Measurements from ENCODE around the gene TPT1. TPM values are rescaled to one million over a fixed set of nuclear protein-coding genes. Genes with fewer than 3 reads are reported as not detected.
A peak's percentile ranks its signal among the peaks of the same experiment; 100 is the strongest.

TPT1 gene
- total and polyA plus RNA-seq, 2 of the 13 experiments (the other 11 are each of a cell fraction or from before 2014, with no cell fraction given): 2,953 to 3,594 TPM

DNA sequence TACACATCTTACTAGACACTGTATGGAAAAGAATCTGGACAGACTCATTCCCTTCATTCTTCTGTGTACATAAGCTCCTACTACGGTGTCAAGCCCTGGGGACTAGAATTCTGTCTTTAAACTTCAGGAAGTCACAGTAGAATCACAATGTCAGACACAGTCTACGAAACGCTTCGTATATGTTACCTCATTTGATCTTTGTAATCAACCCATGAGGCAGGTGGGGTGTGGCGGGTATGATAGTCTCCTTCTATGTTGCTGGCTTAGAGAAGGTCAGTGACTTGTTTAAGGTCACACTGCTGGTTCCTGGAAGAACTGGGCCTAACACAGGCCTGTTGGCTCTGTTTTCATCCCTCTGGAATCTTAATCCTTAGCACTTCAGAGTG, 32.2 kb upstream of the TPT1 start:
- Histone ChIP-seq H3K4me1 (ENCODE audit: insufficient read depth, low read length) (peaks cover 5% of the 10 kb centered on the region), H3K4me3 (replicated peaks in 1 of 3; ENCODE audit: insufficient read depth in 1 of 3, low read depth in 2 of 3, low read length in 3 of 3) (no peak overlapping the region), H3K27ac (ENCODE audit: extremely low read length, insufficient read depth, low read length) (no peak overlapping the region), H4K20me1 (ENCODE audit: insufficient read depth, low read length) (no peaks in the 10 kb centered on the region), H3K36me3 (replicated peaks in 1 of 2; ENCODE audit: control insufficient read depth in 1 of 2, insufficient read depth in 2 of 2, low read length in 2 of 2) (peaks cover 2 to 11% of the 10 kb centered on the region in 2 experiments; a peak in 4 of 5 replicates), H3K4me2 (ENCODE audit: low read depth, low read length) (no peak overlapping the region), H3K79me2 (ENCODE audit: insufficient read depth, low read length) (no peaks in the 10 kb centered on the region), H2AFZ (ENCODE audit: low read length) (no peak overlapping the region), H3K27me3 (ENCODE audit: control insufficient read depth in 1 of 2, insufficient read depth in 2 of 2, low read length in 2 of 2) (no peaks in the 10 kb centered on the region), H3K9ac (ENCODE audit: insufficient read depth, low read depth, low read length) (no peak overlapping the region), H3K9me3 (ENCODE audit: low read length) (no peaks in the 10 kb centered on the region)
- 97% methylated on average over 5 of the region's 5 CpGs for WGBS (ENCODE audit: low lambda C conversion rate)
- no TSS peak for BruUV-seq (replicated peaks)
- in situ Hi-C loops (cut with HindIII; ENCODE audit: extremely low pct_ligation_motif_present, low pct_unique_long_range_greater_than_20kb): no loop called here
- intact Hi-C loops (cut with micrococcal nuclease; ENCODE audit: unreplicated experiment): no loop called here
- TF ChIP-seq U2AF1 (optimal IDR thresholded peaks at IDR 0.05; ENCODE audit: low read depth, low read length): no peak
- TF ChIP-seq ZNF766 (CRISPR knock-in tag; IDR thresholded peaks at IDR 0.05; ENCODE audit: borderline replicate concordance): no peak
- no peak for TF ChIP-seq TBP (CRISPR knock-in tag; IDR thresholded peaks at IDR 0.05)
- TF ChIP-seq DNMT3B (CRISPR knock-in tag; conservative IDR thresholded peaks at IDR 0.05): no peak
- no peak for TF ChIP-seq BRD4 (CRISPR knock-in tag; IDR thresholded peaks at IDR 0.05)
- TF ChIP-seq, protein P1, sequence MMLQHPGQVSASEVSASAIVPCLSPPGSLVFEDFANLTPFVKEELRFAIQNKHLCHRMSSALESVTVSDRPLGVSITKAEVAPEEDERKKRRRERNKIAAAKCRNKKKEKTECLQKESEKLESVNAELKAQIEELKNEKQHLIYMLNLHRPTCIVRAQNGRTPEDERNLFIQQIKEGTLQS (CRISPR knock-in tag; IDR thresholded peaks at IDR 0.05): no peak
- TF ChIP-seq RORA (CRISPR knock-in tag; IDR thresholded peaks at IDR 0.05): no peak
- DNase-seq (ENCODE audit: low spot score) (no peak), FAIRE-seq (no peak), ATAC-seq (no peak)
- ChIA-PET CTCF (ENCODE audit: low intra/inter-chr PET ratio, low total read pairs) (no interaction called here), POLR2A (no interaction called here)

DNA sequence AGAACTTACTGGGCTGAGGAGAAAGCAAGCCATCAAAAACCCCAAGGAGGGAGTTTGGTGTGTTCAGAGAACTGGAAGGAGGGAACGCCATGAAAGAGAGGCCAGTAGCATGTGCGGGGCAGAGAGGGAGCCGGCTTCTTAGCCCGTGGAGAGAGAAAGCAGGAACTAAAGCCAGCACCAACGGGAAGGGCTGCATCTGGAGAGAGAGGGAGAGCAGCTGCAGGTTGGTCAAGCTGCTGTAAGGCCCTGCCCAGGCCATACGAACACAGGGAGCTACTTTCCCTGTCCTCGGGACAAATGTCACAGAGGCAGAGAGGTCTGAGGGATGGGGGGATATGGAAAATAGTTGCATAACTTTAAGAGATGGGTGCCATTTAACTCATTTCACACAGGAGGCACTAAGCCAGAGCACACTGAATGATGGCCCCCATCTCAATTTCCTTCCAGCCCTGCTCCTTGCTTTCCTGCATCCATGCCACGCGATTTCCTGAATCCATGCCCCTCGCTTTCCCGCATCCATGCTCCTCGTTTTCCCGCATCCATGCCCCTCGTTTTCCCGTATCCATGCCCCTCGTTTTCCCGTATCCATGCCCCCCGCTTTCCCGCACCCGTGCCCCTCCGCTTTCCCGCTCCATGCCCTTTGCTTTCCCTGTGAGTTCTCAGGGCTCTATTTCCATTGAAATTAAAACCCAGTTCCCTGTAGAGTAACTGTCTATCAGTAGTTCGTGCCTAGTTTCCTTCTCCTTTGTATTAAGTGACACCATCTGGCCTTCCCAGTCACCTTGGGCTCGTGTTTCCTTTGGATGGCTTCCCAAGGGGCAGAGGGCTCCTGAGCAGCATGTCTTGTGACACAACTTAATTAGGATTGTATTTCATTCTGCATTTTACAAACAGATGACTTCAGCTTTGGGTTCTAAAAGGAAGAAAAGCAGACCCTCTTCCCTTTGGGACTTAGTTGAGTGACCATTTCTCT, 31.5 kb upstream of the TPT1 start:
- no peaks in the 10 kb centered on the region for H3K79me2 ChIP-seq (ENCODE audit: insufficient read depth, low read length)
- H3K36me3 ChIP-seq (replicated peaks in 1 of 2; ENCODE audit: control insufficient read depth in 1 of 2, insufficient read depth in 2 of 2, low read length in 2 of 2): peaks cover 2 to 11% of the 10 kb centered on the region in 2 experiments; a peak in 4 of 5 replicates
- POLR2A ChIA-PET: no interaction called here
- in situ Hi-C loops (cut with HindIII; ENCODE audit: extremely low pct_ligation_motif_present, low pct_unique_long_range_greater_than_20kb): no loop called here
- DNase-seq (ENCODE audit: low spot score): no peak
- H3K9me3 ChIP-seq (ENCODE audit: low read length): no peaks in the 10 kb centered on the region
- TSS peak; percentile 15 for BruUV-seq (replicated peaks)
- WGBS (ENCODE audit: low lambda C conversion rate): 97% methylated on average over 24 of the region's 24 CpGs
- H3K4me3 ChIP-seq (replicated peaks in 1 of 3; ENCODE audit: insufficient read depth in 1 of 3, low read depth in 2 of 3, low read length in 3 of 3): no peak overlapping the region
- no peak overlapping the region for H3K27ac ChIP-seq (ENCODE audit: extremely low read length, insufficient read depth, low read length)
- H3K27me3 ChIP-seq (ENCODE audit: control insufficient read depth in 1 of 2, insufficient read depth in 2 of 2, low read length in 2 of 2): no peaks in the 10 kb centered on the region
- H2AFZ ChIP-seq (ENCODE audit: low read length): no peak overlapping the region
- no peak overlapping the region for H3K9ac ChIP-seq (ENCODE audit: insufficient read depth, low read depth, low read length)
- H3K4me2 ChIP-seq (ENCODE audit: low read depth, low read length): no peak overlapping the region
- no peak for ATAC-seq
- no peaks in the 10 kb centered on the region for H4K20me1 ChIP-seq (ENCODE audit: insufficient read depth, low read length)
- TF ChIP-seq, protein P2, sequence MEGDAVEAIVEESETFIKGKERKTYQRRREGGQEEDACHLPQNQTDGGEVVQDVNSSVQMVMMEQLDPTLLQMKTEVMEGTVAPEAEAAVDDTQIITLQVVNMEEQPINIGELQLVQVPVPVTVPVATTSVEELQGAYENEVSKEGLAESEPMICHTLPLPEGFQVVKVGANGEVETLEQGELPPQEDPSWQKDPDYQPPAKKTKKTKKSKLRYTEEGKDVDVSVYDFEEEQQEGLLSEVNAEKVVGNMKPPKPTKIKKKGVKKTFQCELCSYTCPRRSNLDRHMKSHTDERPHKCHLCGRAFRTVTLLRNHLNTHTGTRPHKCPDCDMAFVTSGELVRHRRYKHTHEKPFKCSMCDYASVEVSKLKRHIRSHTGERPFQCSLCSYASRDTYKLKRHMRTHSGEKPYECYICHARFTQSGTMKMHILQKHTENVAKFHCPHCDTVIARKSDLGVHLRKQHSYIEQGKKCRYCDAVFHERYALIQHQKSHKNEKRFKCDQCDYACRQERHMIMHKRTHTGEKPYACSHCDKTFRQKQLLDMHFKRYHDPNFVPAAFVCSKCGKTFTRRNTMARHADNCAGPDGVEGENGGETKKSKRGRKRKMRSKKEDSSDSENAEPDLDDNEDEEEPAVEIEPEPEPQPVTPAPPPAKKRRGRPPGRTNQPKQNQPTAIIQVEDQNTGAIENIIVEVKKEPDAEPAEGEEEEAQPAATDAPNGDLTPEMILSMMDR (CRISPR knock-in tag; IDR thresholded peaks at IDR 0.05): no peak
- TF ChIP-seq RBM22 (optimal IDR thresholded peaks at IDR 0.05; ENCODE audit: low read length): peak; percentile 34
- FAIRE-seq: no peak
- H3K4me1 ChIP-seq (ENCODE audit: insufficient read depth, low read length): peaks cover 12% of the 10 kb centered on the region
- CTCF ChIA-PET (ENCODE audit: low intra/inter-chr PET ratio, low total read pairs): no interaction called here
- intact Hi-C loops (cut with micrococcal nuclease; ENCODE audit: unreplicated experiment): no loop called here

Measured in HepG2 (cell line).